BE2C (cell line): Measurements from ENCODE around the gene CPB2.

Source experiments
- DNase-seq: peaks from one replicate; pipeline ENCODE4 v3.0.0-alpha.2; 2020
- H3K27me3 ChIP-seq: fragments of 250-450 bp; sonication (Bioruptor Pico); 2 replicates; pipeline ENCODE4 v1.5.1; 2020; ENCODE audit warnings: mild to moderate bottlenecking
- H3K36me3 ChIP-seq: fragments of 250-450 bp; sonication (Bioruptor Pico); 2 replicates; pipeline ENCODE4 v1.5.1; 2020; ENCODE audit warnings: mild to moderate bottlenecking
- H3K4me1 ChIP-seq: fragments of 250-450 bp; sonication (Bioruptor Pico); 2 replicates; pipeline ENCODE4 v1.5.1; 2020
- H3K4me3 ChIP-seq: 2 replicates; pipeline ENCODE4 v1.5.1; 2011; ENCODE audit warnings: low read depth, low read length
- H3K9me3 ChIP-seq: fragments of 250-450 bp; sonication (Bioruptor Pico); 2 replicates; pipeline ENCODE4 v1.5.1; 2020
- CTCF ChIP-seq: IDR thresholded peaks from 2 replicates; pipeline ENCODE4 v1.5.1; 2012; ENCODE audit warnings: mild to moderate bottlenecking, low read depth, low read length

CPB2 gene

GRCh38 chr13:46035066-46035465, 69.8 kb downstream of the CPB2 start:
- peaks cover 19% of the 10 kb centered on the region for H3K36me3 ChIP-seq

GRCh38 chr13:46032341-46032740, 72.5 kb downstream of the CPB2 start:
- DNase-seq, result no peak
- Histone ChIP-seq H3K4me1 (no peaks in the 10 kb centered on the region), H3K4me3 (no peak overlapping the region), H3K27me3 (no peaks in the 10 kb centered on the region), H3K9me3 (no peaks in the 10 kb centered on the region; the same call in 1 of the 2 replicates), H3K36me3 (peaks cover 10% of the 10 kb centered on the region)
- TF ChIP-seq CTCF, result no peak

More at GRCh38 chr13:46035066-46035465, 69.8 kb downstream of the CPB2 start:
- Histone ChIP-seq H3K4me3 (no peak overlapping the region), H3K27me3 (no peaks in the 10 kb centered on the region), H3K9me3 (no peaks in the 10 kb centered on the region; the same call in 1 of the 2 replicates), H3K4me1 (no peaks in the 10 kb centered on the region)
- DNase-seq, result no peak
- TF ChIP-seq CTCF, result no peak

GRCh38 chr13:46031581-46032263, 73.1 kb downstream of the CPB2 start:
- no peaks in the 10 kb centered on the region; the same call in 1 of the 2 replicates for H3K9me3 ChIP-seq
- H3K36me3 ChIP-seq, result peaks cover 7% of the 10 kb centered on the region
- no peaks in the 10 kb centered on the region for H3K4me1 ChIP-seq
- H3K27me3 ChIP-seq, result no peaks in the 10 kb centered on the region
- no peak overlapping the region for H3K4me3 ChIP-seq
- no peak for DNase-seq
- TF ChIP-seq CTCF, result no peak

GRCh38 chr13:46025157-46025556, 79.7 kb downstream of the CPB2 start:
- TF ChIP-seq CTCF, result no peak
- DNase-seq, result no peak
- no peak overlapping the region for H3K4me3 ChIP-seq
- peaks cover 5% of the 10 kb centered on the region; the same call in 1 of the 2 replicates for H3K36me3 ChIP-seq
- no peaks in the 10 kb centered on the region; the same call in 1 of the 2 replicates for H3K9me3 ChIP-seq
- H3K4me1 ChIP-seq, result no peaks in the 10 kb centered on the region; the same call in 1 of the 2 replicates
- no peaks in the 10 kb centered on the region for H3K27me3 ChIP-seq

GRCh38 chr13:46022481-46022880, 82.4 kb downstream of the CPB2 start:
- DNase-seq, result no peak
- H3K4me3 ChIP-seq, result no peak overlapping the region
- peaks cover 26% of the 10 kb centered on the region for H3K36me3 ChIP-seq
- H3K4me1 ChIP-seq, result no peaks in the 10 kb centered on the region; the same call in 1 of the 2 replicates
- H3K9me3 ChIP-seq, result no peaks in the 10 kb centered on the region
- no peaks in the 10 kb centered on the region for H3K27me3 ChIP-seq
- no peak for TF ChIP-seq CTCF

- no peak for TF ChIP-seq CTCF
- Histone ChIP-seq H3K4me1 (no peaks in the 10 kb centered on the region), H3K36me3 (peaks cover 29% of the 10 kb centered on the region), H3K4me3 (no peak overlapping the region), H3K27me3 (no peaks in the 10 kb centered on the region), H3K9me3 (no peaks in the 10 kb centered on the region)
- DNase-seq, result no peak
Observed at GRCh38 chr13:46016216-46016615, 88.6 kb downstream of the CPB2 start.
